Measurements from ENCODE around the gene EPB42. TPM values are rescaled to one million over a fixed set of nuclear protein-coding genes. Genes with fewer than 3 reads are reported as not detected.

EPB42 gene
- total and polyA plus RNA-seq, 2 of the 4 experiments (the other 2 are of a cell fraction), result not detected

- TF ChIP-seq, protein P1, sequence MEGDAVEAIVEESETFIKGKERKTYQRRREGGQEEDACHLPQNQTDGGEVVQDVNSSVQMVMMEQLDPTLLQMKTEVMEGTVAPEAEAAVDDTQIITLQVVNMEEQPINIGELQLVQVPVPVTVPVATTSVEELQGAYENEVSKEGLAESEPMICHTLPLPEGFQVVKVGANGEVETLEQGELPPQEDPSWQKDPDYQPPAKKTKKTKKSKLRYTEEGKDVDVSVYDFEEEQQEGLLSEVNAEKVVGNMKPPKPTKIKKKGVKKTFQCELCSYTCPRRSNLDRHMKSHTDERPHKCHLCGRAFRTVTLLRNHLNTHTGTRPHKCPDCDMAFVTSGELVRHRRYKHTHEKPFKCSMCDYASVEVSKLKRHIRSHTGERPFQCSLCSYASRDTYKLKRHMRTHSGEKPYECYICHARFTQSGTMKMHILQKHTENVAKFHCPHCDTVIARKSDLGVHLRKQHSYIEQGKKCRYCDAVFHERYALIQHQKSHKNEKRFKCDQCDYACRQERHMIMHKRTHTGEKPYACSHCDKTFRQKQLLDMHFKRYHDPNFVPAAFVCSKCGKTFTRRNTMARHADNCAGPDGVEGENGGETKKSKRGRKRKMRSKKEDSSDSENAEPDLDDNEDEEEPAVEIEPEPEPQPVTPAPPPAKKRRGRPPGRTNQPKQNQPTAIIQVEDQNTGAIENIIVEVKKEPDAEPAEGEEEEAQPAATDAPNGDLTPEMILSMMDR (conservative IDR thresholded peaks at IDR 0.05; ENCODE audit: low read depth, low read length), result no peak
These were observed 70.5 kb downstream of the EPB42 start (continued) for GRCh38 chr15:43150191-43150929.

Small RNAs within 50 kb of the gene (microRNA-seq; reads per million reads assigned to microRNA genes)
- gene RF00019 (ENCODE audit: insufficient read depth, insufficient read length), result not detected

Small RNAs within 50 kb of the gene (small RNA-seq; reads per million reads assigned to genes)
- 0 reads per million in 5 experiments for gene RF00019

Other genes starting within 250 kb of the EPB42 start
- gene UBR1, start 115.0 kb downstream of the EPB42 start, total RNA-seq (2012; rRNA removed), result 30.1 and 48.9 TPM in 2 replicates
- 5.0 and 6.5 TPM in 2 replicates for gene UBR1, start 115.0 kb downstream of the EPB42 start, polyA plus RNA-seq (2012; rRNA removed)
- 5.6 and 8.6 TPM in 2 replicates for gene TMEM62, start 87.4 kb downstream of the EPB42 start, total RNA-seq (2012; rRNA removed)
- gene TMEM62, start 87.4 kb downstream of the EPB42 start, polyA plus RNA-seq (2012; rRNA removed), result 3.1 and 3.7 TPM in 2 replicates
- gene CCNDBP1, start 35.6 kb downstream of the EPB42 start, total RNA-seq (2012; rRNA removed), result 33.9 and 40.3 TPM in 2 replicates
- 33.4 and 34.9 TPM in 2 replicates for gene CCNDBP1, start 35.6 kb downstream of the EPB42 start, polyA plus RNA-seq (2012; rRNA removed)
- gene TGM5, start 45.9 kb upstream of the EPB42 start, total RNA-seq (2012; rRNA removed), result not detected in 2 replicates
- not detected in 2 replicates for gene TGM5, start 45.9 kb upstream of the EPB42 start, polyA plus RNA-seq (2012; rRNA removed)
- not detected in 2 replicates for gene TGM7, start 81.2 kb upstream of the EPB42 start, total RNA-seq (2012; rRNA removed)
- not detected in 2 replicates for gene TGM7, start 81.2 kb upstream of the EPB42 start, polyA plus RNA-seq (2012; rRNA removed)
- gene LCMT2, start 109.6 kb upstream of the EPB42 start, total RNA-seq (2012; rRNA removed), result 9.7 and 12.2 TPM in 2 replicates
- 5.7 and 5.8 TPM in 2 replicates for gene LCMT2, start 109.6 kb upstream of the EPB42 start, polyA plus RNA-seq (2012; rRNA removed)
- 8.6 and 9.4 TPM in 2 replicates for gene ZSCAN29, start 150.0 kb upstream of the EPB42 start, total RNA-seq (2012; rRNA removed)
- 5.6 and 6.8 TPM in 2 replicates for gene ZSCAN29, start 150.0 kb upstream of the EPB42 start, polyA plus RNA-seq (2012; rRNA removed)
- 11.9 and 12.7 TPM in 2 replicates for gene TUBGCP4, start 150.1 kb upstream of the EPB42 start, total RNA-seq (2012; rRNA removed)
- 7.7 and 7.9 TPM in 2 replicates for gene TUBGCP4, start 150.1 kb upstream of the EPB42 start, polyA plus RNA-seq (2012; rRNA removed)

All from IMR-90 (cell line).